DOHH2 (cell line): ENCODE measurements around the gene LAP3.
A peak's percentile ranks its signal among the peaks of the same experiment; 100 is the strongest.

ENCODE experiments used
- H3F3A ChIP-seq: fragments of 200-600 bp; sonication (generic), shearing (Covaris generic); 2 replicates; pipeline ENCODE4 v1.6.0; 2016; ENCODE audit warnings: antibody characterized with exemption, mild to moderate bottlenecking; ENCODE audit not compliant: control insufficient read depth, insufficient read depth
- H3K27ac ChIP-seq: fragments of 200-600 bp; sonication (generic); 2 replicates; pipeline ENCODE4 v1.5.1; 2014; ENCODE audit warnings: low read depth, mild to moderate bottlenecking, low read length, moderate library complexity
- H3K27me3 ChIP-seq: fragments of 200-600 bp; sonication (generic); 2 replicates; pipeline ENCODE4 v1.6.1; 2014; ENCODE audit warnings: mild to moderate bottlenecking, low read length, mixed read lengths; ENCODE audit not compliant: control insufficient read depth
- H3K36me3 ChIP-seq: fragments of 200-600 bp; sonication (generic); 2 replicates; pipeline ENCODE4 v1.6.1; 2014; ENCODE audit warnings: mild to moderate bottlenecking, low read length, moderate library complexity, mixed read lengths; ENCODE audit not compliant: control insufficient read depth
- H3K4me1 ChIP-seq: fragments of 200-600 bp; sonication (generic); 2 replicates; pipeline ENCODE4 v1.6.1; 2014; ENCODE audit warnings: mild to moderate bottlenecking, low read length, mixed read lengths; ENCODE audit not compliant: control insufficient read depth
- H3K4me2 ChIP-seq: fragments of 200-600 bp; sonication (generic); 2 replicates; pipeline ENCODE4 v1.6.0; 2014; ENCODE audit warnings: mild to moderate bottlenecking, low read length, moderate library complexity
- H3K4me3 ChIP-seq: fragments of 200-600 bp; sonication (generic); 2 replicates; pipeline ENCODE4 v1.5.1; 2014; ENCODE audit warnings: mild to moderate bottlenecking, low read length, mixed read lengths
- H3K79me2 ChIP-seq: fragments of 200-600 bp; sonication (generic); 2 replicates; pipeline ENCODE4 v1.6.1; 2014; ENCODE audit warnings: mild to moderate bottlenecking, low read length, mixed read lengths; ENCODE audit not compliant: control insufficient read depth
- H3K9me2 ChIP-seq: fragments of 200-600 bp; sonication (generic); replicated peaks from 2 replicates; pipeline ENCODE4 v1.6.1; 2014; ENCODE audit warnings: mild to moderate bottlenecking, low read length, mixed read lengths; ENCODE audit not compliant: control insufficient read depth
- H3K9me3 ChIP-seq: fragments of 200-600 bp; sonication (generic); 2 replicates; pipeline ENCODE4 v1.6.1; 2014; ENCODE audit warnings: antibody characterized with exemption, low read length, mixed read lengths; ENCODE audit not compliant: control insufficient read depth, insufficient read depth
- H4K20me1 ChIP-seq: fragments of 200-600 bp; sonication (generic); 2 replicates; pipeline ENCODE4 v1.6.0; 2014; ENCODE audit warnings: low read depth, mild to moderate bottlenecking, antibody characterized with exemption, low read length, moderate library complexity; ENCODE audit not compliant: control insufficient read depth, insufficient read depth
- EZH2phosphoT487 ChIP-seq: fragments of 200-600 bp; sonication (generic); IDR thresholded peaks from 2 replicates; pipeline ENCODE4 v1.6.1; 2017; ENCODE audit warnings: borderline replicate concordance, mild to moderate bottlenecking, antibody characterized with exemption, low read length, moderate library complexity, mixed read lengths
- TF ChIP-seq, protein P1 (sequence below): fragments of 200-600 bp; sonication (generic); IDR thresholded peaks from one replicate; pipeline ENCODE4 v1.5.1; 2014; ENCODE audit warnings: antibody characterized with exemption, mild to moderate bottlenecking, low read depth, low read length; ENCODE audit not compliant: poor library complexity, severe bottlenecking

Gene LAP3

DNA sequence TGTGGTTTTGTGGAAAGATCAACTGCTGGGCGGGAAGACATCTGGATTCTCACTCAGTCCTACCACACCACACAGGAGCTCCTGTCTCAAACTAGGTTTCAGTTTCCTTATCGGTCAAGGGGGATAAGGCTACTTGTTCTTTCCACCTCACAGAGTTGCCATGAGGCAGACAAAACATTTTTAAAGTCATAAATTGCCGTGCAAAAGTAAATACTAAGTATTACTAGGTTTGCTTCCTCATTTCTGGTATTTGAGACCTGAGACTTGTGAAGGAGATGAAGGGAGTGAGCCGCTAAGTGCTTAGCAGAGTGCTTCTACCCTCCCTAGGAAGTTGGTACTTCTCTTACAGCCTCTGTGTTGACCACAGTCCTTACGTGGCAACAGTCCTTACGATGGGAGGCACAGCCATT is 1.5 kb downstream of the LAP3 start:
- Histone ChIP-seq H3K27ac (peak overlapping the region; percentile 69), H3F3A (no peaks in the 10 kb centered on the region), H4K20me1 (peaks cover 6% of the 10 kb centered on the region; the same call in 1 of the 2 replicates), H3K27me3 (no peaks in the 10 kb centered on the region), H3K4me2 (peak overlapping the region; percentile 95), H3K9me3 (no peaks in the 10 kb centered on the region), H3K4me1 (peaks cover 36% of the 10 kb centered on the region), H3K4me3 (peak overlapping the region; percentile 98), H3K9me2 (no peaks in the 10 kb centered on the region), H3K79me2 (peaks cover 48% of the 10 kb centered on the region), H3K36me3 (peaks cover 60% of the 10 kb centered on the region)
- TF ChIP-seq EZH2phosphoT487: no peak
- TF ChIP-seq, protein P1, sequence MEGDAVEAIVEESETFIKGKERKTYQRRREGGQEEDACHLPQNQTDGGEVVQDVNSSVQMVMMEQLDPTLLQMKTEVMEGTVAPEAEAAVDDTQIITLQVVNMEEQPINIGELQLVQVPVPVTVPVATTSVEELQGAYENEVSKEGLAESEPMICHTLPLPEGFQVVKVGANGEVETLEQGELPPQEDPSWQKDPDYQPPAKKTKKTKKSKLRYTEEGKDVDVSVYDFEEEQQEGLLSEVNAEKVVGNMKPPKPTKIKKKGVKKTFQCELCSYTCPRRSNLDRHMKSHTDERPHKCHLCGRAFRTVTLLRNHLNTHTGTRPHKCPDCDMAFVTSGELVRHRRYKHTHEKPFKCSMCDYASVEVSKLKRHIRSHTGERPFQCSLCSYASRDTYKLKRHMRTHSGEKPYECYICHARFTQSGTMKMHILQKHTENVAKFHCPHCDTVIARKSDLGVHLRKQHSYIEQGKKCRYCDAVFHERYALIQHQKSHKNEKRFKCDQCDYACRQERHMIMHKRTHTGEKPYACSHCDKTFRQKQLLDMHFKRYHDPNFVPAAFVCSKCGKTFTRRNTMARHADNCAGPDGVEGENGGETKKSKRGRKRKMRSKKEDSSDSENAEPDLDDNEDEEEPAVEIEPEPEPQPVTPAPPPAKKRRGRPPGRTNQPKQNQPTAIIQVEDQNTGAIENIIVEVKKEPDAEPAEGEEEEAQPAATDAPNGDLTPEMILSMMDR: no peak

DNA sequence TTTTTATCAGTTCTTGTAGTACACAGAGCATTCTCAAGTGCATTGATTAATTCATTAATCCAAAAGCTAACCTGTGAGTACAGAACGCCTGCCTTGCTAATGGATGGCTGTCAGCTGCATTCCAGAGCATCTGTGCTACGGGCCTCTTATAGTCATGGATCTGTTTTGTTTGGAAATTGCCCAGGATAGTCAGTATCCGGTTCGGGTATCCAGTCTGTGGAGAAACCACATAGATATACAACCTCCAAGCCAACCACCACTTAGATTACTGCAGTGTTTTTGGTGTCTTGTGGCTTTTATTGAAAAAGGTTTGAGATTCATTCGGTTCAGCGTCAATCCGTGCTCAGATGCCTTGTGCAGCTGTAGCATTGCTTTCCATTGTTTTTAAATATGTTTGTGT is 4.0 kb downstream of the LAP3 start:
- Histone ChIP-seq H3K4me3 (no peak overlapping the region), H3K4me1 (peaks cover 31% of the 10 kb centered on the region), H3F3A (no peaks in the 10 kb centered on the region), H3K27ac (no peak overlapping the region), H3K9me2 (no peaks in the 10 kb centered on the region), H3K27me3 (no peaks in the 10 kb centered on the region), H3K36me3 (peaks cover 85% of the 10 kb centered on the region), H3K79me2 (peaks cover 53% of the 10 kb centered on the region), H3K9me3 (no peaks in the 10 kb centered on the region), H4K20me1 (peaks cover 6% of the 10 kb centered on the region; the same call in 1 of the 2 replicates), H3K4me2 (0 out of 2 replicates have a peak overlapping the region, but pooled peaks have one; percentile 23)
- TF ChIP-seq EZH2phosphoT487: no peak
- TF ChIP-seq, protein P1: no peak

DNA sequence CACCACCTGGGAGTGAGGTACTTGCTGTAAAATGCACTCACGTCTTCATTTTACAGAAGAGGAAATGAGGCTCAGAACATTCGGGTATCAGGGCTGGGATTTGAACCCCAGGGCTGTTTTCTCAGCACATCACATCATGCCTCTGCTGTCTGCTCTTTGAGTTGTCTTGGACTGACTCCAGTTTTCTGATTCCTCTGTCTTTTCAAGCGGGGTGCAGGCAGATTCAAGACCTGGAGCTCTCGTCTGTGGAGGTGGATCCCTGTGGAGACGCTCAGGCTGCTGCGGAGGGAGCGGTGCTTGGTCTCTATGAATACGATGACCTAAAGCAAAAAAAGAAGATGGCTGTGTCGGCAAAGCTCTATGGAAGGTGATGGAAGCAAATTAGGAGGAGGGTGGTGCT is 6.3 kb downstream of the LAP3 start:
- peaks cover 49% of the 10 kb centered on the region for H3K79me2 ChIP-seq
- peaks cover 2% of the 10 kb centered on the region; the same call in 1 of the 2 replicates for H4K20me1 ChIP-seq
- H3K27ac ChIP-seq: no peak overlapping the region
- H3K4me3 ChIP-seq: no peak overlapping the region
- H3K36me3 ChIP-seq: peaks cover 98% of the 10 kb centered on the region
- H3K4me1 ChIP-seq: peaks cover 25% of the 10 kb centered on the region
- no peak overlapping the region for H3K4me2 ChIP-seq
- H3K9me2 ChIP-seq: no peaks in the 10 kb centered on the region
- TF ChIP-seq, protein P1: no peak
- no peak for TF ChIP-seq EZH2phosphoT487
- H3F3A ChIP-seq: no peaks in the 10 kb centered on the region
- no peaks in the 10 kb centered on the region for H3K9me3 ChIP-seq
- H3K27me3 ChIP-seq: no peaks in the 10 kb centered on the region
